HEK293T (cell line): ENCODE measurements around the gene IL17D.

Source experiments
- BHLHE40 ChIP-seq: fragments of 450-650 bp; IDR thresholded peaks from 2 replicates; pipeline ENCODE4 v1.6.1; 2016; ENCODE audit warnings: mild to moderate bottlenecking, moderate library complexity, borderline replicate concordance
- SP1 ChIP-seq: fragments of 450-650 bp; IDR thresholded peaks from 2 replicates; pipeline ENCODE4 v1.6.1; 2017

GRCh38 chr13:20715330-20715712 lies 11.8 kb downstream of the IL17D start:
- TF ChIP-seq BHLHE40 = no peak
- no peak for TF ChIP-seq SP1
